Stimulated activated CD4-positive, alpha-beta T cell treated with anti-CD3 and anti-CD28 coated beads, Interleukin-4, amount 100 ng/mL, for 48 hours (primary cell): ENCODE data around the gene AASS.

Source experiments
- DNase-seq, 2 donors: peaks; one replicate each; pipeline ENCODE4 v3.0.0-alpha.2; 2020; ENCODE audit warnings: low read depth in 2 of 2

The AASS gene

DNA sequence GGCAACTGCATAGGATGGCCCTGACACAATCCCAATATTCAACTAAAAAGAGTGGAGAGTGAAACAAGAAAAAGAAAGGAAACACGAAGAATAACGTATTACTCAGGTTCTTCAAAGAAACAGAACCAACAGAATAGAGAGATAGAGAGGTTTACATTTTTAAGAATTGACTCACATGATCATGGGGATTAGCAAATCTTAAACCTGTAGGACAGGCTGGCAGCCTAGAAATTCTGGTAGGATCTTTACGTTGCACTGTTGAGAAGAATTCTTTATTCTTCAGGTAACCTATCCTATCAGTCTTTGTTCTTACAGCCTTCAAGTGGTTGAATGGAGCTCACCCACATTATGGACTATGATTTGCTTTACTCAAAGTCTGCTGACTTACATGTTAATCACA lies 103.9 kb downstream of the AASS start:
- DNase-seq, result no peak

DNA sequence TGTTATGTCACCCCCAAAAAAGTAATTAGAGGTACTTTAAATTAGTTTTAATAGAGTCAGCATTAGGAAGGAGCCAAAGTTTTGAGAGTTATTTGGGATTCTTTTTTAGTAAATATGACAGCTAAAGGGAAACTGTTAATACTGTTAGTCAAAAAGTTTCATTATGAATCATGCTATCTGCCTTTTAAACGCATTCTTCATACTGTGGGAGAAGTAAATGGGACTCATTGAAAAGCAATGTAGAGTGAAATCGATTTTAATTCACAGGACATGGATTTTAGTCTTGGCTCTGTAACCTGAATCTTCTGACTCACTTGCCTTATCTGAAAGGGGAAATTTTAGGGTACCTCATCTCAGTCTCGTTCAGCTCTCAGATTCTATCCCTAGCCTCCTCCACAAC lies 105.1 kb downstream of the AASS start:
- DNase-seq, result no peak

DNA sequence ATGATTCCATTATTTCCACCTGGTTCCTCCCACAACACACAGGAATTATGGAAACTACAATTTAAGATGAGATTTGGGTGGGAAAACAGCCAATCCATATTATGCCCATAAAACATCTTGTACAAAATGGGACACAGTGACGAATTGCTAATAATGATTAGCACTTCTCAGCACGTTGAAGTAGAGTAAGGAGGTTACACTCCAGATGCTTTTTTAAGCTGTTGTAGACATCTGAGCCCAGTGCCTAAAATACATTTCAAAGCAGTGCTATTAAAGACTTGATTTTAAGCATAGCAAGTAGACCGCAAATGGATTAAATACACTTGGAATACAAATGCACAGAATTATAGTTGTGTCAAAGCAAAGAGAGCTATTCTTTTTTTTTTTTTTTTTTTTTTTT lies 105.9 kb downstream of the AASS start:
- DNase-seq, result no peak

DNA sequence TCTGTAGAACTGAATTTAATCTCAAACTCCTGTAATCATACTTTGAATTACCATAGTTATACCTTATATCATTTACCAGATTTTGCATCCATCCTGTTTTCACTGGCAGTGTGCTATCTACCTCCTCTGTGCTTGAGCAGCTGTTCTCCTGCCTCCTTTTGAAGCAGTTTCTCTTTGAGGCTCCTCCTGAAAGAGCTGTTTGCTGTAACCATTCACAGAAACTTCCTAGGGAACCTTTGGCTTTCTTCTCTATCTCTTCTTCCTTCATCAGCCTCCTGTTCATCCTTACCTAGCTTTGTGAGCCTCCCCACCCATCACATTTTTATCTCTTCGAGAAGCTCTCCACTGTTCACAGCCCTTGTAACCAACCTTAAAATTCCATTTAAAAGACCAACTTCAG lies 108.2 kb downstream of the AASS start:
- no peak for DNase-seq

DNA sequence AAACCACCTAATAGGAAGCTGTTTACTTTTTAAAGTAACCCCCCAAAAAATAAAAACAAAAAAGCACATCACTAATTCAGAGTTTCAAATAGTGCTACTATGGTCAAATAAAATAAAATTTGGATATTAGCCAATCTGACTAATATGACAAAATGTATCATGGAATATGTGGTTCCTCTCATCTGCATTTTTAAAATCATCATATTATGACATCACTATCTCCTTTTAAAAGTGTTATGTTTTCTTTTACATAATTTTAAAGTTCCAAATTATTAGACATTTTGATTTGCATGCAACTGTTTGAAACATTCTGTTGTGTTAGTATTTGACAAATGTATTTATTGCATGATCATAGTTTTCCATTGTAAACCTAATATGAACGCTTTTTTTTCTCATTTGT lies 110.4 kb downstream of the AASS start:
- no peak for DNase-seq

DNA sequence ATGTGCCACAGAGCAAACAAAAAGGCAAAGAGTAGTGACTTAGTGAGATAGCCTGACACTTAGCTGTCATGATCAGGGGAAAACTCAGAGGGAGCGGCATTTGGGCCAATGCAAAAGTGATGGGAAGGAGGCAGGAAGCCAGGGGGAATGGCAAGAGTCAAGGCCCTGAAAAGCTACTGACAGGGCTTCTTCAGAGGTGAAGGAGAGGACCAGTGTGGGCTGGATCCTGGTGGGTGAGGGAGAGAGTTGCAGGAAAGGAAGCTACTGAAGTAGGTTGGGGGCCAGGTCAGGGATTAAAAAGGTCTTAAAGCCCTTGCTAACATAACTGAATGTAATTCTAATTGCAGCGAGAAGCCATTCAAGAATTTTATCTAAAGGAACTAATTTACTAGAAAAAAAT lies 117.0 kb downstream of the AASS start:
- no peak for DNase-seq
